ENCODE measurements around the gene VWC2.
"Not testable (repeated sequence)": the region's sequence is repeated elsewhere in the genome, so short reads cannot be mapped to it uniquely, and the experiment has no call there.

Gene VWC2

DNA sequence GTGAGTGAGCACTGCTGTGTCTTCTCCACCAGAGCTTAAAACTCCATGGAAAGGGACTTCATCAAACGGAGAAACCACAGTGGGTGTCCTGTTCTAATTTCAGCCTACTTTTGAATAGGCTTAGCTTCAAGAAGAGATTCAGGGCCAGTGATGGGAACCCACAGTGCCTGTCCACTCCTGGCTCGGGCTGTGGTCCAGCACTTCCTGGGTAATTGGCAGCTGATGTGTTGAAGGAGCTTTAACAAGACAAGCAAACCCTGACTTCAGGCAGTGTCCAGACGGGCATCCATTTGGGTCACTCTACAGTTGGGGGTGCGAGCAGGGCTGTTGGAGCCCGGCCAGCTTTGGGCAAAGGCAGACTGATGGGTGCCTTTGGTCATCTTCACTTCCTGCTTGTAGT, 14.5 kb downstream of the VWC2 start:
- DNase-seq = no peak

DNA sequence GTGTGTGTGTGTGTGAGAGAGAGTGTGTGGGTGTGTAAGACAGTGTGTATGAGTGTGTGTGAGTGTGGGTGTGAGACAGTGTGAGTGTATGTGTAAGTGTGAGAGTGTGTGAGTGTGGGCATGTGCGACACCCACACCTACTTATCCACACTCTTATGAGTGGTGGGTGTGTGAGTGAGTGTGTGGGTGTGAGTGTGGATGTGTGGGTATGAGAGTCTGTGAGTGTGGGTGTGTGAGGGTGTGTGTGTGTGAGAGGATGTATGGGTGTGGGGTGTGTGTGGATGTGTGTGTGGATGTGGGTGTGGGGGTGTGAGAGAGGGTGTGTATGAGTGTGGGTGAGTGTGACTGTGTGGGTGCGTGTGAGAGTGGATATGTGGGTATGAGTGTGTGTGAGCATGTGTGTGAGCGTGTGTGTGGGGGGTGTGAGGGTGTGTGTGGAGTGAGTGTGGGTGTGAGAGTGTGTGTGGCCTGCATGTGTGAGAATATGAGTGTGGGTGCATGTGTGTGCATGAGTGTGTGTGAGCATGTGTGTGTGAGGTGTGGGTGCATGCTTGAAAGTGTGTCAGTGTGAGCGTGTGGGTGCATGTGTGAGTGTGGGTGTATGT, 15.1 kb downstream of the VWC2 start:
- no peak for DNase-seq

DNA sequence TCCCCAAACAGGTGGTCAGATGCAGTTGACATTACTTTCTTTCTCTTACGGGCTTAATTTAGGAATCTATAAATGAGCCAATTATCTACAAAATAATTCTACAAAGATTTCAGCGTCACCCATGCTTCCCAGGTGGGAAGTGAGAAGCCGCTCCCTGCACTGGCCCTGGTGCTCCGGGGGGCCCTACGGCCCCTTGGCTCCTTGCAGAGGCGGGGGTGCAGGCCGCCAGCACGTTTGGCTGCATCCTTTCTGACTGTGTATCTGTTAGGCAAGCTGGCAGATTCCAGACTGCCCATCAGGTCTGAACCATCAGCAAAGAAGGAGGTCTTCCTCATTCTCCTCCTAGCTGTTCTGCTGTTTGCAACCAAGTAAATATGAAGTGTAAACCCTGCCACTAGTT, 16.3 kb downstream of the VWC2 start:
- no peak for DNase-seq

DNA sequence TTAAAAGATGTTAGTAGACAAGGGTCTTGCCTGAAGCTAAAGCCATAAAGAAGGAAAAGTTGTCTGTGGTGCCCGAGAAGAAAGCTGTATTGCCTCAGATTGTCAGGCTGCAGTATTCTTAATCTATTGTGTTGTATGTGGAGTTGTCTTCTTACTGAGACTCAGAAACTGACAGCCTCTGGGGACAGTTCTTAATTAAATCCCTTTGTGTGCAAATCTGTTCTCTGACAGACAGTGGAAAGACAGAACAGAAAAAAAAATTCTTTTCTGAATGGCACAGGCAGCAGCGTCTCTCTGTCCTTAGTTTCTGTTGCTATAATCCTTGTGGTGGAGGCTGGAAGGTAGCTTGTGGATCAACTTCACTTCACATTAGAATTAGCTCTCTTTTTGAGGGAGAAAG, 16.8 kb downstream of the VWC2 start:
- no peak for DNase-seq

DNA sequence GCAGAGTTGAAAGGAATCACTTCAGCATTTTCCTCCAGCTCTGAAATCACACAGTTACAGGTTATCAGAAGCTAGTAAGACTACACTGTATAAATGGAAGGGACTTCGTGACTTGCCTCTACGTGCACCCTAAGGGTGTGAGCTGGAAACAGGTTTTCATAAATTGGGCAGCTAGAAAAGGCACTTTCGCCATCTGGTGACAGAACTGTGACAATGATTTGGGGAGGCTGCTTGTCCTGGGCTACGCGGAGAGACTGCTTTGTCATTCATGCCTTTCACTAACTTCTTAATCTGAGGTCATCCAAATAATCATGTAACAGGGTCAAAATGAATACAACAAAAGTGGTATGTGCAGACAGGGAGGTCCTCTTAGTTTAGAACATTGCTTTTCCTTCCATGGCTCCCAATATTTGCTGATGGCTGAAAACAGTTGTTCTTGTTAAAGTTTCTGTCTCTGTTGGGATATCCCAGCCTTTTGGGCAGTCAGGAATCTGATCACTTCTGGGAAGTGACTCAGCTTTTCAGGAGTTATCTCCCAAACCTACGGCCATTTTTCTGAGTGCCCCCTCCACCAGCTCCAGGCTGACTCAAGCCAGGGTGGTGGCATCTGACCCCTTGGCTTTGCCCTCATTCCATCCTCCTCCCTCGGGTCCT, 17.8 kb downstream of the VWC2 start:
- DNase-seq = no peak

DNA sequence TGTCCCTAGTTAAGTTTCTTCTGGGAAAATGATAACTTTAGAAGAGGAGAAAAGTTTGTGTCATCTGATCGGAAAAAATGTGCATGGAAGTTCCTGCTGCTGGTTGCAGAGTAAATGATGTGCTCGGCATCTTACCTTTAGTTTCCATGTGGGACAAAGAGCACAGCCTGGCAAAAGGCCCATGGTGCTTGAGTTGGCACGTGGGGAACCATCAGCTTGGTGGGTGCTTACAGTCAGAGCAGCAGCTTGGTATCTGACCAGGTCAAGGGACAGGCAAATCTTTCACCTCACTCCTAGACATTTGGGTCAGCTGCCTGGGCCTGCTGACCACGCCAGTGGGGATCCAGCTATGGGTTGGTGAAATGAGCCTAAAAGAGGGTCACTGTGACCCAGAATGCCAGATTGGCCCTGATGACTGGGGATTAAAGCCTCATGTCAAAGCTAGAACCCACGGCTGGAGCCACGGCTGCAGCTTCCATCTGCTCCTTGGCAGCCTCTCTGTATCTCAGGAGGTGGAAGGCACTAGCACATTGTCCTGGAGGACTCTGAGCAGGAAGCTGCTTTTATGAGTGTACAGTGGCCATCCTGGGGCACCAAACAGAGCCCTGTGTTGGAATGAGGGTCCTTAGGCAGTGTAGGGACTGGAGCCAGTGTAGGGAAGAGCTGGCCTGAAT, 24.7 kb downstream of the VWC2 start:
- DNase-seq = no peak

DNA sequence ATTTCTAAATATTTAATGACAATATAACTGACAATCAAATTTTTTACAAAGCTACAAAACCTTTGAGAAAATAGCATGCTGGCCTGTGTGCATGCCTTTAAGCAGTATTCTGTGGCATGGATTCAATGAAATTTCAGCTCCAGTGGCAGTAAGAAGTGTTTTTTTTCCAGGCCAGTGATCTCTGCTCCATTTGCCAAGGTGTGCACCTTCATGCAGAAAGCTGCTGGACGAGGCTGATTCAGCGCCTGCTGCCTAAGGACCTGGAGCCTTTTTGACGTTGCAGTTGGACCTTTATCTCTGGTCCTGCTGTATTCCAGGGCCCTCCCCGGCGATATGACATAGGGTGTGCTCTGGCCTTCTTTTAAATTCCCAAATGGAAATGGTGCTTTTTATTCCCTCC, 26.6 kb downstream of the VWC2 start:
- no peak for DNase-seq

DNA sequence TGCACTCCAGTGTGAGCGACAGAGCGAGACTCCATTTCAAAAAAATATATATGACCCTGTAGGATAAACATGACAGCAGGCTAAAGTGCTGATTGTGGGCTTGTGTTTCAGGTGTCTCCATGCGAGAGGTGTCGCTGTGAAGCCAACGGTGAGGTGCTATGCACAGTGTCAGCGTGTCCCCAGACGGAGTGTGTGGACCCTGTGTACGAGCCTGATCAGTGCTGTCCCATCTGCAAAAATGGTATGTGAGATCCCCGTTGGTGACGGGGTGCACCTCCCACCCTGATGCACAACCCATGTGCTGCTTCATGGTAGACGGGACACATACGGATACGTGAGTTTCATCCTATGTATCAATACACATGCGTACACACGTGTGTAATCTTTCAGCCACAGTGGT, 29.2 kb downstream of the VWC2 start:
- DNase-seq = no peak

DNA sequence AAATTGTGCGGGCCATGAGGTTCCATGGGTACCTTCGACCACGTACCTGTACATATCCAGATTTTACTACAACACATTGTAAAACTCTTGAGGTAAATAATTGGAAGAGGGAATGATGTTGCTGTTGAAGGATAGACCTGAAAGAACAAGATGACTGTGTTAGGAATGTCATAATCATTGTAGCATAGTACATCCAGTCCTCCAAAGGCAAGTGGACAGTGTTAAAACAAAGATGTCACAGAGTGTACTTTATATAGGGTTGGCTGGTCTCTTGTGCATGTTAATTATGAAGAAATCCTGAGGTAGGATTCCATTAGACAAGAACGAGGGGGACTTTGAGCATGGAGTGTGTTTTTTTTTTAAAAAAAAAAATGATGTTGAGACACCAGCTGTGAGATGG, 30.4 kb downstream of the VWC2 start:
- DNase-seq = no peak

DNA sequence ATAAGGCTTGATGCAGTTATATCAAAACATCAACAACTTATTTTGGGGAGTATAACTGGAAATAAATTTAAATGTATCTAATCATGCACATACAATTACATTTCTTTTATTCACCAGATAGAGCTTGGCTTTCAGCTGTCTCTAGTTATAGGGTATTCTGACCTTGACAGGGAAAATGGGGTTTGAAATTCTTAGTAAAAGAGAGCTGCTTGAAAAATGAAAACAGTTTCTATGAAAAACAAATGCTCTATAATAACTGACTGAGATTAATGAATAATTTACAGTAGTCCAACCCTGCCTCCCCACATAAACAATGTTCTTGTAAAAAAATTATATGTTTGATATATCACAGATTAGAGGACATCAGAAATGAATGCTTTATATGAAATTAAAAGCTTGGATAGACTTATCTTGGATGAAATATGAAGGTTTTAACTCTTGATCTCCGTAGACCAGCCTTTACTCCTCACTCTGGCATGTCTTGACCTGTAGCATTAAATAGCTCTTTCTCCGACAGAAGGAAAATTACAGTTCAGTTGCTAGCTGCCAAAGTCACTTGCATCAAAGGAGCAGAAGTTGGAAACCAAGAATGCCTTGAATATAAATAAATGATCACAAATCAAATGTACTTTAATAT, 32.1 kb downstream of the VWC2 start:
- no peak for DNase-seq

DNA sequence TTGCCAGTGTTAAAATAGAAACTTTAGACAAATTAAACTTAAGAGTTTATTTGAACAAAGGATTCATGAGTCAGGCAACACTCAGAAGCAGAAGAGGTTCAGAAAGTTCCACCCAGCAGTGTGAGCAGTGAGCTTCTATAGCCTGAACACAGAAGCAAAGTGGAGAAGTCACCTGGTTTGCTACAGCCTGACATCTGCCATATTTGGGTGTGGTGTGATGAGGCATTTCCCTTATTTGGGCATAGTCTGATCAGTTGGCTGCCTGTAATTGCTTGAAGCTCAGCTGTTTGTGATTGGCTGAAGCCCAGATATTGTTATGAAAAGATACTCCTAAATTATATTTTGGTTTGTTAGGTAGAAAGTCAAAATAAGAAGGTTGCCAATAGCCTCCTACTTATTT, 39.1 kb downstream of the VWC2 start:
- DNase-seq = no peak

DNA sequence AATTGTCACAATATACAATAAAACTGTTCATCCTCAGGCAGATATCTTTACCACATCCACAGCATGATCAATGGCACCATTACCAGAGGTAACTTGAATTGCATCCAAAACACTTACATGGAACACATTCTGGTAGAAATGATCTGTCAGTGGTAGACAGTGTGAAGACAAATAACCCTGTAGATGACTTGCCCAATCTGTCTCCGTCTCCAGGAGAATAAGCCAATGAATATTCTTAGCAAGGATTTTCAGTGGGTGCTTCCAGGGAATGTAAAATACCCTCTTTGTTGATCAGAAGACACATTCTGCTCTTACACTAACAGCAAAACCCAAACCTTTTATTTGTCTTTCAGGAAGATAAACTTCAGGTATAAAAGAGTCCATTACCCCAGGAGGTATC, 43.8 kb downstream of the VWC2 start:
- DNase-seq = no peak

DNA sequence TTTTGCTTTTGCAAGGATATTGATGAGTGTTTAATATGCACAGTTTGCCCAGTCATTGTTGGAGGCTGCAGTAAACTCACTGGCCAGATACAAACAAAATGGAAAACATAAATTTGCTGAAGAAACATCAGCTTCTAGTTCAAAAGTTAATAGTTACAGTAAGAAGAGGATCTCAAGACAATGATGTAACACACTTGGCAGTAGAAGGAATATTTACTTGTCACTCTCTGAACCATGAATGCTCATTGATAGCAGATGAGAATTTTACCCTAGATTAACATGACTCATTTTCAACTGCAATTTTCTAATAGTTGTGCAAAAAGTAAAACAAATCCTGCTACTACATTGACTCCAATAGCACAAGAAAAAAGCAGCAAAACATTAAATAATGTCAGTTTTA, 47.7 kb downstream of the VWC2 start:
- no peak for DNase-seq

DNA sequence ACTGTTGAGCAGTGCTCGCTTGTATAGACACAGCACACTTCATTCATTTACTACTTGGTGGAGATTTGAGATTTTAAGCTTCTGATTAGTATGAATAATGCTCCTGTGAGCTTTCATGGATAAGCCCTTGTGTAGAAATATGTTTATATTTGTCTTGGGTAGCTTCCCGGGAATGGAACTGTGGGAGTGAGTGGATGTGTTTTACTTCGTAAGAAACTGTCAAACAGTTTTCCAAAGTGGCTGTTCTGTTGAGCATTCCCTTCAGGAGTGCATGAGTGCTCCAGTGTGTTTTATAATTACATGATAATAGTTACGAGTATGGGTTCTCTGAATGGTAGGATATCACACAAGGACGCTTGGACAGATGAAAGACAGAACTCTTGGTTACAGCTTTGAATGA, 49.4 kb downstream of the VWC2 start:
- no peak for DNase-seq

DNA sequence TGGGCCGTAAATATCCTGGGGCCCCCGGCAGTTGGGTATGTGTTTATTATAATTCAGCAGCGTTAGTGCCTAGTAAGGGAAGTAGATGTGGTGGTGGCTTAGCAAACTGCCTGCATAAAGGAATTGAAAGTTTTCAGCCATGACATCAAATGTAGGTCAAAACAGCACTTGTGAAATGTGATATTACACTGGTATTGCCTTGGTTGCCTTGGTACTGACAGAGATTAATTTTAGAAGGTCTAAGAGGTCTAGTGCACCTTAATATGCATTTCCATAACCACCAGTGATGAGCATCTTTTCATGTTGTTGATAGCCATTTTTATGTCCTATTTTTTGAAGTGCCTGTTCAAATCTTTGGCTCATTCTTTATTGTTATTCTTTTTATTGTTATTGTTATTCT, 50.1 kb downstream of the VWC2 start:
- DNase-seq = no peak

DNA sequence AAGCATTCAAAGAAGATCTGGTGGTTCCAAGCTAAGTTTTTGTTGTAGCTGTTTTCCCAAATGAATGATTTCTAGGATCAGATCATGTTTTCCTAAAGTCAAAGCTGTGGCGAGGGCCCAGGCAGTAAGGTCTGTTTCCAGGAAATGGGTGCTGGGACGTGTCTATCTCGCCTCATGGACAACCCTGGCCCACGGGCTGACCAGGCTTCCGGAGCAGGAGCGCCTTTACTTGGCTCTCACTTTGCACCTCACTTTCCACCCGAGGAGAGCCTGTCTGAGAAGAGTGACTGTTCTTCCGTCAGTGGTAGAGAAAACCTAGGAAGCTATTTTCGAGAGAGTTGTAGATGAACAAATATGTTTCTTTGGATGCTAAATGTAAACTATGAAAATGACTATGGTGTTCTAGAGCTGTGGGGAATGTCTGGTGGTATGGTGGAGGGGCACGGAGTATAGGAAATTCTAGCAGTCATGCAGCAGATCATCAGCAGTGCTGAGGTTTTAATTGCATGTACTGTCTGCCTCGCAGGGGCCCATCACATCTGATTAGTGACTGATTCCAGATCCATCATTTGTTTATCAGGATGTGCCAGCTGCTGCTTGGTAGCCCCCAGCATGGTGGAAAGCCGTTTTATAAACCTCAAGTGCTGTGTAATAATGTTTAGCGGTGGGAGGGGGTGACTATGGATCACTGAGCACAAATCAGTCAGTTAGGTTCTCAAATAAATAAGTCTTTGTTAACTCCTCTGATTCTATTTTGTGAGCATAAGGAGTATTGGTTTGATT, 66.6 kb downstream of the VWC2 start:
- no peak for DNase-seq

DNA sequence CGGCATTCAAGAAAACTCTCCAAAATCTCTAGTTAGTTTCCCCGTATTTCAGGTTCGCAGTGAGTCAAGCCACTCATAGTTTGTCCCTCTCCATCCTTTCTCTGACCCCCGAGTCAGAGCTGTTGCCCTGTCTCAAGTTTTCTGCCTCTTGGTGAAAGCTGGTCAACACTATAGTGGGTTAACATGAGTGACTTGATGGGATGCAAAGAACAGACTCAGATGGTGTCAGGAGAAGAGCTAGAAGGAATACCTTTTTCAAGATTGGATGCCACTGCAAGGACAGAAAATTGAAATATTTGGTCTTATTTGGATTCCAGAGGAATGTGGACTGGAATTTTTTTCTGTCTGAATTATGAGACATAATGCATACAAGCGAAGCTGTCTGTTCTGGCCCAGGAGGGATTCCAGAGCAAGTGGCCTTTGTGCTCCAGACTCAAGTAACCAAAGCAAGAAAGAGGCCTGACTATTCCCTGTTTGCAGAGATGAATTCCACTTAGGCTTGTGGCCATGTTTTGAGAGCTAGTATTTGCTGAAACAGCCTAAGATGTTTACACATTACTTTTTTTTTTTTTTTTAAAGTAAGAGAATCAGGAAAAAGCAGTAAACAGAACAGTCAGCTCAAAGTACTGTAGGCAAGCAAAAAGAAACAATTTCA, 67.4 kb downstream of the VWC2 start:
- DNase-seq = no peak

DNA sequence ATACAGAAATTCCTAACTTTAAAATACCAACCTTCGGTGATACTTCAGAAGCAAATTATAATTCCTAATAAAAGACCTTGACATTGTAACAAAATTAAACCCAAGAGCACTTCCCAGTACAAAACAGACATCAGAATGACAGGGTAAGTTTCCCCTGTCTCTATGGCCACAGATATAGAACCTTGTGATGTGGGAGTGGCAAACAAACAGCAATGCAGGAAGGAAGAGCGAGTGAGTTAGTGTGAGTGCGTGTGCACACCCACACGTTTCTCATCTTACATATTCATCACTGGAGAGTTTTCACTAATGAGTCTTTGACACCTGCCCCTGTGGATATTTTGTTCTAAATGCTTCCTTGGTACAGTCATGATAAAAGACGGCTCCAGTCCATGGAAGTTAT, 72.2 kb downstream of the VWC2 start:
- no peak for DNase-seq

DNA sequence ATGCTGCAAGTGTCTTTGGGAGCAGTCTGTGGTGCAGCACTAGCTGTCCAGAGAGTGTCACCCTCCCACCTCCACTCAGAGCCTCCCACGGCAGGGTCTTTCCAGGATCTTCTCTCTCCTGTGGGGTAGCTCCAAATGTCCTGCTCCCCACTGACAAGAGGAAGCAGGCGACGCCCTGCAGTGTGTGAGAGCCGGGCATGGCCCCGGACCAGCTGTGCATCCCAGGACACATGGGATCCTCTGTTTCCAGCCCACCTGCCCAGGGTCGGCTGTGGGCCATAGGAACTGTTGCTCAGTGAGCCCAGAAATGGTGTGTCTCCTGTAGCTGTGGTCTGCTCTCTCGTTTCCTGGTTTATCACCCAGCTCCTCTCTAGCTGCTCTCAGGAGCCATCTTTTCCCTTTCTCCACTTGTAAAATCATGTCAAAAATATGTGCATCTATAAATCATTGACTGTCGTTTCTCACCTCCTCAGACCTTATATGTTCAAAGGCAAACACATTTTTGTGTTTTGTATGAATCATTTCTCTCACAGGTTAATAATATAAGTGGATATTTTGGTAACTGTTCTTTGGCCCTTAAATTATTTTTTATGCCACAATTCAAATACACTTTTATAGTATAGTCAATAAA, 74.9 kb downstream of the VWC2 start:
- DNase-seq = no peak

DNA sequence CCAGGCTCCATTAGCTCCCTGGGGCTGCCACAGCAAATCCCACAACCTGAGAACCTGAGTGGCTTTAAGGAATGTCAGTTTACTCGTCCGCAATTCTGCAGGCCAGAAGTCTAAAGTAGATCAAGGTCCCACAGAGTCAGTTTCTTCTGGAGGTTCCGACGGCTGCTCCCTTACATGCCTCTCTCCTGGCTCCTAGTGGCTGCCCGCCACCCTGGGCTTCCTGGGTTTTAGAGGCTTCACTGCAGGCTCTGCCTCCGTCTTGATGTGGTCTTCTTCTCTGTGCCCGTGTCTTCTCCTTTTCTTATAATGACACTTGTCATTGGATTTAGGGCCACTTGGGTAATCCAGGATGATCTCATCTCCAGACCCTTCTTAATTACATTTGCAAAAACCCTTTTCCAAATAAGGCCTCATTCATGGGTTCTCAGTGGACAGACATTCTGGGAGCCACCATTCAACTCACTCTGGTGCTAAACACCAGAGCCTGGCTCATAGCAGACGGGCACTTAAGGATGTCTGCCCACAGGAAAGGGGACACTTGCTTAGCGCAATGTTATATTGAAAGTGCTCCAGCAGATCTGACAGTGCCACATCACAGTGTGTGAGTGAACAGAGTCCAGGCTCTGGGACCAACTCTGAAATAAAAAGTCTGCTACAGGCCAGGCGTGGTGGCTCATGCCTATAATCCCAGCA, 77.6 kb downstream of the VWC2 start:
- no peak for DNase-seq

DNA sequence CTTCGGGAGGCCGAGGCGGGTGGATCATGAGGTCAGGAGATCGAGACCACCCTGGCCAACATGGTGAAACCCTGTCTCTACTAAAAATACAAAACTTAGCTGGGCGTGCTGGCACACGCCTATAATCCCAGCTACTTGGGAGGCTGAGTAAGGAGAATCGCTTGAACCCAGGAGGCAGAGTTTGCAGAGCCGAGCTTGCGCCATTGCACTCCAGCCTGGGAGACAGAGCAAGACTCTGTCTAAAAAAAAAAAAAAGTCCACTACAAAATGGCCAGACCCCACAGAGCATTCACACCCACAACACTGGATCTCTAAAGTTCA, 78.1 kb downstream of the VWC2 start:
- not testable (repeated sequence) for DNase-seq
